ENCODE measurements around the gene GXYLT2.

DNA sequence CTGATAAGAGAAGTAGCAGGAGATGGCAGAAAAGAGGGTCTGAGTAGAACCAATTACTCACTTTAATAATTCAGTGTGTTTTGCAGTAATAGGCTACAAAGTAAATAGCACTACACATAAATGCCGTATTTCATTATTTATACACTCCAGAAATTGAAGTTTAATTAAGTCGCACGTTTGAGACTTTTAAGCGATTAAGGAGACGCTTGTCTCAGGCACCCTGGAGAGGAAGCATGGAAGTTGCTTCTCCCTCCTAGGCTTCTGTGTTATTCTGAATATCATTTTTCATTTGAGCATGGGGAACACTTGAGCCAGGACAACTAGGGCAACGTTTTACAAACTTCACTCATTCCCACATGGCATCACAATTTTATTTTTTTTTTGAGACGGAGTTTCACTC lies 12.2 kb downstream of the GXYLT2 start:
- TF ChIP-seq, protein P1, sequence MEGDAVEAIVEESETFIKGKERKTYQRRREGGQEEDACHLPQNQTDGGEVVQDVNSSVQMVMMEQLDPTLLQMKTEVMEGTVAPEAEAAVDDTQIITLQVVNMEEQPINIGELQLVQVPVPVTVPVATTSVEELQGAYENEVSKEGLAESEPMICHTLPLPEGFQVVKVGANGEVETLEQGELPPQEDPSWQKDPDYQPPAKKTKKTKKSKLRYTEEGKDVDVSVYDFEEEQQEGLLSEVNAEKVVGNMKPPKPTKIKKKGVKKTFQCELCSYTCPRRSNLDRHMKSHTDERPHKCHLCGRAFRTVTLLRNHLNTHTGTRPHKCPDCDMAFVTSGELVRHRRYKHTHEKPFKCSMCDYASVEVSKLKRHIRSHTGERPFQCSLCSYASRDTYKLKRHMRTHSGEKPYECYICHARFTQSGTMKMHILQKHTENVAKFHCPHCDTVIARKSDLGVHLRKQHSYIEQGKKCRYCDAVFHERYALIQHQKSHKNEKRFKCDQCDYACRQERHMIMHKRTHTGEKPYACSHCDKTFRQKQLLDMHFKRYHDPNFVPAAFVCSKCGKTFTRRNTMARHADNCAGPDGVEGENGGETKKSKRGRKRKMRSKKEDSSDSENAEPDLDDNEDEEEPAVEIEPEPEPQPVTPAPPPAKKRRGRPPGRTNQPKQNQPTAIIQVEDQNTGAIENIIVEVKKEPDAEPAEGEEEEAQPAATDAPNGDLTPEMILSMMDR (IDR thresholded peaks at IDR 0.05), result no peak
- TF ChIP-seq, protein P2, sequence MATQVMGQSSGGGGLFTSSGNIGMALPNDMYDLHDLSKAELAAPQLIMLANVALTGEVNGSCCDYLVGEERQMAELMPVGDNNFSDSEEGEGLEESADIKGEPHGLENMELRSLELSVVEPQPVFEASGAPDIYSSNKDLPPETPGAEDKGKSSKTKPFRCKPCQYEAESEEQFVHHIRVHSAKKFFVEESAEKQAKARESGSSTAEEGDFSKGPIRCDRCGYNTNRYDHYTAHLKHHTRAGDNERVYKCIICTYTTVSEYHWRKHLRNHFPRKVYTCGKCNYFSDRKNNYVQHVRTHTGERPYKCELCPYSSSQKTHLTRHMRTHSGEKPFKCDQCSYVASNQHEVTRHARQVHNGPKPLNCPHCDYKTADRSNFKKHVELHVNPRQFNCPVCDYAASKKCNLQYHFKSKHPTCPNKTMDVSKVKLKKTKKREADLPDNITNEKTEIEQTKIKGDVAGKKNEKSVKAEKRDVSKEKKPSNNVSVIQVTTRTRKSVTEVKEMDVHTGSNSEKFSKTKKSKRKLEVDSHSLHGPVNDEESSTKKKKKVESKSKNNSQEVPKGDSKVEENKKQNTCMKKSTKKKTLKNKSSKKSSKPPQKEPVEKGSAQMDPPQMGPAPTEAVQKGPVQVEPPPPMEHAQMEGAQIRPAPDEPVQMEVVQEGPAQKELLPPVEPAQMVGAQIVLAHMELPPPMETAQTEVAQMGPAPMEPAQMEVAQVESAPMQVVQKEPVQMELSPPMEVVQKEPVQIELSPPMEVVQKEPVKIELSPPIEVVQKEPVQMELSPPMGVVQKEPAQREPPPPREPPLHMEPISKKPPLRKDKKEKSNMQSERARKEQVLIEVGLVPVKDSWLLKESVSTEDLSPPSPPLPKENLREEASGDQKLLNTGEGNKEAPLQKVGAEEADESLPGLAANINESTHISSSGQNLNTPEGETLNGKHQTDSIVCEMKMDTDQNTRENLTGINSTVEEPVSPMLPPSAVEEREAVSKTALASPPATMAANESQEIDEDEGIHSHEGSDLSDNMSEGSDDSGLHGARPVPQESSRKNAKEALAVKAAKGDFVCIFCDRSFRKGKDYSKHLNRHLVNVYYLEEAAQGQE (IDR thresholded peaks at IDR 0.05; ENCODE audit: insufficient read depth in 1 of 2, low read depth in 2 of 2, low read length in 1 of 2), result no peak
- no peak for TF ChIP-seq POLR2AphosphoS5 (IDR thresholded peaks at IDR 0.05; ENCODE audit: low read depth, low read length)
- no peak for TF ChIP-seq SIN3A (IDR thresholded peaks at IDR 0.05; ENCODE audit: borderline replicate concordance, insufficient read depth, low read depth, low read length)
